LNCaP clone FGC (cell line): Measurements from ENCODE around the gene EFHC1.

Source experiments
- DNase-seq: peaks from one replicate; pipeline ENCODE4 v3.0.0-alpha.2; 2011; ENCODE audit warnings: low read depth
- H3K4me3 ChIP-seq: 2 replicates; pipeline ENCODE4 v1.5.1; 2011; ENCODE audit warnings: mild to moderate bottlenecking, low read depth, low read length, control low read depth
- TF ChIP-seq, protein P1 (sequence below): IDR thresholded peaks from 2 replicates; pipeline ENCODE4 v1.5.1; 2012; ENCODE audit warnings: mild to moderate bottlenecking; ENCODE audit not compliant: control insufficient read depth, insufficient read depth; ENCODE audit errors: extremely low read depth

The EFHC1 gene, protein sequence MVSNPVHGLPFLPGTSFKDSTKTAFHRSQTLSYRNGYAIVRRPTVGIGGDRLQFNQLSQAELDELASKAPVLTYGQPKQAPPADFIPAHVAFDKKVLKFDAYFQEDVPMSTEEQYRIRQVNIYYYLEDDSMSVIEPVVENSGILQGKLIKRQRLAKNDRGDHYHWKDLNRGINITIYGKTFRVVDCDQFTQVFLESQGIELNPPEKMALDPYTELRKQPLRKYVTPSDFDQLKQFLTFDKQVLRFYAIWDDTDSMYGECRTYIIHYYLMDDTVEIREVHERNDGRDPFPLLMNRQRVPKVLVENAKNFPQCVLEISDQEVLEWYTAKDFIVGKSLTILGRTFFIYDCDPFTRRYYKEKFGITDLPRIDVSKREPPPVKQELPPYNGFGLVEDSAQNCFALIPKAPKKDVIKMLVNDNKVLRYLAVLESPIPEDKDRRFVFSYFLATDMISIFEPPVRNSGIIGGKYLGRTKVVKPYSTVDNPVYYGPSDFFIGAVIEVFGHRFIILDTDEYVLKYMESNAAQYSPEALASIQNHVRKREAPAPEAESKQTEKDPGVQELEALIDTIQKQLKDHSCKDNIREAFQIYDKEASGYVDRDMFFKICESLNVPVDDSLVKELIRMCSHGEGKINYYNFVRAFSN

DNA sequence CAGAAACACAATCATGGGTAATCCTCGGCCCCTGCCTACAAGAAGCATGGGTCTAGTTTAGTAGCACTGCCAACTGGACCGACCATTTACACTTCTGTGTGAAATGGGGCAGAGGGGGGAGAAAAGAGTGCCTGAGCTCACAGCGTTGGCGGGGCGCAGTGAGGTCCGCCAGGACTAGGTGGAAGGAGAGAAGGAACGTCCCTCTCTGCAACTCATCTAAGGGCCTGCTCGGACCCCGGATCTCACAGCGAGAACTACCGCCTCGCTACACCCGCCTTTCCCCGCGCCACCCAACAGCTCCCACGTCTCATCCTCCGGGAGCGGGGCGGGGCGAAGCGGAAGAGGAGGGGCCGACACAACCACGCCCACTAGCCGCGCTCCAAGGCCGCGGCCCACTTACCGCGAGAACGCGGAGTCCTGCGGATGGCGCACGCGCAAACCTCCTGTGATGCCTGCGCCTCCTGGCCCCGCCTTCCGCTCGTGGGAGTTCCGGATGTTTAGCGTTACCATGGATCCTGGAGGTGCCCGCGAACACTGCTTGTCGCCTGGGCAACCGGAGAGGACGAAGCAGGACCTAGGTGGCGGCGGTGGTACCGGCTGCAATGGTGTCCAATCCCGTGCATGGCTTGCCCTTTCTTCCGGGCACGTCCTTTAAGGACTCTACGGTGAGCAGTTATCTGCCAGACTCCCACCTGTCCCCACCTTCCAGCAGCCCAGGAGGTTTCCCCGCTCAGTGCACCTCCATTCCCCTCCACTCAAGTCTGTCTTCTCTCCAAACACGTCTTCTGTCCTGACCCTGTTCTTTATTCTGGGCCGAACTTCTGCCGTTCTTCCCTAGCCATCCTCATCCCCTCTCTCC lies at the start of gene EFHC1:
EFHC1 (plus strand) TSS at position 534 of the 859 bp plus-strand sequence; CDS start at position 603, 69 bp downstream.
- TF ChIP-seq, protein P1, sequence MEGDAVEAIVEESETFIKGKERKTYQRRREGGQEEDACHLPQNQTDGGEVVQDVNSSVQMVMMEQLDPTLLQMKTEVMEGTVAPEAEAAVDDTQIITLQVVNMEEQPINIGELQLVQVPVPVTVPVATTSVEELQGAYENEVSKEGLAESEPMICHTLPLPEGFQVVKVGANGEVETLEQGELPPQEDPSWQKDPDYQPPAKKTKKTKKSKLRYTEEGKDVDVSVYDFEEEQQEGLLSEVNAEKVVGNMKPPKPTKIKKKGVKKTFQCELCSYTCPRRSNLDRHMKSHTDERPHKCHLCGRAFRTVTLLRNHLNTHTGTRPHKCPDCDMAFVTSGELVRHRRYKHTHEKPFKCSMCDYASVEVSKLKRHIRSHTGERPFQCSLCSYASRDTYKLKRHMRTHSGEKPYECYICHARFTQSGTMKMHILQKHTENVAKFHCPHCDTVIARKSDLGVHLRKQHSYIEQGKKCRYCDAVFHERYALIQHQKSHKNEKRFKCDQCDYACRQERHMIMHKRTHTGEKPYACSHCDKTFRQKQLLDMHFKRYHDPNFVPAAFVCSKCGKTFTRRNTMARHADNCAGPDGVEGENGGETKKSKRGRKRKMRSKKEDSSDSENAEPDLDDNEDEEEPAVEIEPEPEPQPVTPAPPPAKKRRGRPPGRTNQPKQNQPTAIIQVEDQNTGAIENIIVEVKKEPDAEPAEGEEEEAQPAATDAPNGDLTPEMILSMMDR = no peak
- peak within 1 kb of the TSS; percentile 79 for H3K4me3 ChIP-seq
- DNase-seq = peak; percentile 91

DNA sequence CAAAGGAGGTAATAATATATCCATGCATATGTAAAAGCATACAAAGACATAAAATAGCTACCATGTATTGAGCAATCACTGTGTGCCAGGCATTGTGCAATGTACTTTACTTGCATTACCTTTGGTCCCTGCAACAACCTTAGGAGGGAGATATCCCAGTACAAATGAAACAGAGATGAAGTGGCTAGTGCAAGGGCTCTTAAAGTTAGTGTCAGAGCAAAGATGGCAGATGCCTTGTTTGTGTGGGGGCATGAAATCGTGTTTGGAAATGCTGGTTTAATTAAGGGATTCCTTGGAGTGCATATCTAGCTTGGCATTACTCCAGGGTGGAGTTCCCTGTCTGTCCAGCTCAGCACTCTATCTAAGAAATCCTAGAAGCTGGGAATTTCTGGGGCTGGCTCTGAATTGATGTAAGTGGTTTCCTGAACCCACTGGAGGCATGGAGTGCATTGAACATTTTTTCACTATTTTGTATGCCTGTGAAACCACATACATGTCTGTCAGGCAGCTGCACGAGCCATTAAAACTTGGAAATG lies 48.4 kb upstream of the EFHC1 start:
- H3K4me3 ChIP-seq = no peak overlapping the region
- DNase-seq = no peak
- TF ChIP-seq, protein P1 = no peak

- H3K4me3 ChIP-seq = no peak overlapping the region
- DNase-seq = no peak
- TF ChIP-seq, protein P1 = no peak
Observed at GRCh38 chr6:52373151-52373690, 46.9 kb upstream of the EFHC1 start.

GRCh38 chr6:52374247-52374646 lies 45.9 kb upstream of the EFHC1 start:
- H3K4me3 ChIP-seq = no peak overlapping the region
- no peak for DNase-seq

GRCh38 chr6:52375780-52376556 lies 44.2 kb upstream of the EFHC1 start:
- TF ChIP-seq, protein P1 = no peak
- no peak overlapping the region for H3K4me3 ChIP-seq
- no peak for DNase-seq

More at GRCh38 chr6:52374247-52374646, 45.9 kb upstream of the EFHC1 start:
- TF ChIP-seq, protein P1 = no peak
